Muscle layer of colon (tissue), 2 donors: ENCODE measurements around the gene CLIC4.
"Not testable (repeated sequence)": the region's sequence is repeated elsewhere in the genome, so short reads cannot be mapped to it uniquely, and the experiment has no call there.

Source experiments
- H3K27ac ChIP-seq: one replicate; pipeline ENCODE4 v1.7.0; 2013; ENCODE audit warnings: low read depth, mild to moderate bottlenecking, low read length, moderate library complexity
- H3K27me3 ChIP-seq, 2 donors: one replicate each; pipeline ENCODE4 v1.7.0; 2013; ENCODE audit warnings: low read length in 2 of 2, mild to moderate bottlenecking in 2 of 2; ENCODE audit not compliant: insufficient read depth in 2 of 2, control insufficient read depth in 1 of 2
- H3K36me3 ChIP-seq: one replicate; pipeline ENCODE4 v1.7.0; 2013; ENCODE audit warnings: mild to moderate bottlenecking, low read length; ENCODE audit not compliant: insufficient read depth
- H3K4me1 ChIP-seq: one replicate; pipeline ENCODE4 v1.7.0; 2013; ENCODE audit warnings: mild to moderate bottlenecking, low read length; ENCODE audit not compliant: insufficient read depth
- H3K4me3 ChIP-seq, 2 donors: one replicate each; pipeline ENCODE4 v1.7.0; 2013; ENCODE audit warnings: low read length in 2 of 2, low read depth in 1 of 2, mild to moderate bottlenecking in 1 of 2, moderate library complexity in 1 of 2
- H3K9ac ChIP-seq: one replicate; pipeline ENCODE4 v1.7.0; 2013; ENCODE audit warnings: low read length
- H3K9me3 ChIP-seq: one replicate; pipeline ENCODE4 v1.7.0; 2013; ENCODE audit warnings: mild to moderate bottlenecking, low read length
- donor health status: abdominal sarcoma.
- donor health status: Adenocarcinoma of cecum.

CLIC4 gene

DNA sequence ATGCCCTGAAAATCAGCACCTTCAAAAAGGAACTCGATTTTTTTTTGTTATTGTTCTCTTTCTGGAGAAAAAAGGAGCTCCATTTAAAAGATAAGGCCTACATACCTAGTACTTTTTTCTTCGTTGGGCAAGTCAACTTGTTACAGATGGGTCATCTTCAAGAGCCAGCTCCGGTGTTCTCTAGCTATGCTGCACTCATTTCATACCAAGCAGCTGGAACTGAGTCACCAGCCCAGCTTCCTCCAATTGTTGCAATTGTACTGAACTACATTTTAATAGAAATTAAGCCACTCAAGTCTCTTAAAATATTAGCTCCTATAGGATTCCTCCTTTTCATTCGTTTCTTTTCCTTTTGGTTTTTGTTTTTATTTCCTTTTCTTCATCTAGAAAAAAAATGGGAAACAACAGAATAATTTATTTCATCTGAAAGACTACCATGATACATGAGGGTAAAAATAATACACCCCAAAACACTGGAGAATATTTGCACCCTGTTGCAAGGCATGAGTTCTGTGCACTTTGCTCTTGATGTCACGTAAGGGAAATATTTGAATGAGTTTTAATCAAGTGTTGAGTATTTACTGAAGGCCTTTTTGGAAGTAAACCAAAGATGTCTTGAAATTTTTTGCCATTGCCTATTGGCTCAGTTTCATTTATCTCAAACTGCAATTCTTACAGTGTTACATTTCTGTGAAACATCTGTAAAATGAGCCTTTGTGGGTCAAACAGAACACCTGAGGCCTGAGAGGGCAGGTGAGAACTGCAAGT is 60.5 kb downstream of the CLIC4 start:
- peaks cover 8% of the 10 kb centered on the region for H3K4me1 ChIP-seq

DNA sequence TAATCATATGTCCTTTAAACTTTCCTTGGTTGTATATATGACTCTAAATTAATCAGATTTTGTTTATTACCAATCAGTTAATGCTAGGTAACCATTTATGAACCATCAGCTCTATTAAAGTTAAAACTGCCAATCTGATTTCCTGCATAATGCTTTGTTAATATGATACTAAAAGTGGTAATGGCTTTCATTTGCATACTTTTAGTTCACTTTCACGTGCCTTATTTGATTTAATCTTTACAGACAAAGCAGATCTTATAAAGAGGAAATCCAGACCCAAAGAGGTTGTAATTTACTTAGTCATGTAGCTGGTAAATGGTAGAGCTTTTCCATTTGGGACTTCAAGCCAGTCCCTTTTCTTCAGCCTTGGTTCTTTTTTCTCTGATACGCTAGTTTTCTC is 61.3 kb downstream of the CLIC4 start:
- no peak overlapping the region for H3K4me3 ChIP-seq
- peaks cover 4% of the 10 kb centered on the region for H3K4me1 ChIP-seq
- H3K27ac ChIP-seq = no peak overlapping the region
- H3K36me3 ChIP-seq = no peaks in the 10 kb centered on the region
- no peaks in the 10 kb centered on the region for H3K9me3 ChIP-seq
- H3K9ac ChIP-seq = no peak overlapping the region
- no peaks in the 10 kb centered on the region for H3K27me3 ChIP-seq

More for the DNA sequence above, 60.5 kb downstream of the CLIC4 start:
- no peak overlapping the region for H3K9ac ChIP-seq
- H3K9me3 ChIP-seq = no peaks in the 10 kb centered on the region
- no peaks in the 10 kb centered on the region for H3K27me3 ChIP-seq
- H3K36me3 ChIP-seq = no peaks in the 10 kb centered on the region
- no peak overlapping the region for H3K27ac ChIP-seq
- H3K4me3 ChIP-seq = no peak overlapping the region

DNA sequence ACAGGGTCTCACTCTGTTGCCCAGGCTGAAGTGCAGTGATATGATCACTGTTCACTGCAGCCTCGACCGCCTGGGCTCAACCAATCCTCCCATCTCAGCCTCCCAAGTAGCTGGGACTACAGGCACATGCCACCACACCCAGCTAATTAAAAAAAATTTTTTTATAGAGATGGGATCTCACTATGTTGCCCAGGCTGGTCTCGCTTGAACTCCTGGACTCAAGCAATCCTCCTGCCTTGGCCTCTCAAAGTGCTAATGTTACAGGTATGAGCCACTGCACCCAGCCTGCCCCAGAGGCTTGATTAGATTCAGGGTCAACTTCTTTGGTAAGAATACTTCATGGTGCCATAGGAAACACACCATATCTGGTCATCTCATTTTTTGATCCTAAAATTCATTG is 66.2 kb downstream of the CLIC4 start:
- H3K27ac ChIP-seq, H3K9me3 ChIP-seq, H3K4me1 ChIP-seq, H3K4me3 ChIP-seq, H3K27me3 ChIP-seq, H3K36me3 ChIP-seq, H3K9ac ChIP-seq: not testable (repeated sequence)

DNA sequence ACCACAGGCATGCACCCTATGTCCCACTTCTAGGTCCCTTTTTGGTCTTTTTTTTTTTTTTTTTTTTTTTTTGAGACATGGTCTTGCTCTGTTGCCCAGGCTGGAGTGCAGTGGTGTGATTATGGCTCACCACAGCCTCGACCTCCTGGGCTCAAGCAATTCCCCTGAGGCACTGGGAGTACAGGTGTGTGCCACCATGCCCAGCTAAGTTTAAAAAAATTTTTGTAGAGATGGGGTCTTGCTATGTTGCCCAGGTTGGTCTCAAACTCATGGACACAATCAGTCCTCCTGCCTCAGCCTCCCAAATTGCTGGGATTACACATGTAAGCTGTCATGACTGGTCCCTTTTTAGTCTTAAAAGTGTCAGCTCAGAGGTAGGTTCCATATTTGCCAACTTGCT is 75.0 kb downstream of the CLIC4 start:
- not testable (repeated sequence) for H3K36me3 ChIP-seq, H3K9me3 ChIP-seq, H3K4me3 ChIP-seq, H3K9ac ChIP-seq, H3K27ac ChIP-seq, H3K4me1 ChIP-seq, H3K27me3 ChIP-seq

DNA sequence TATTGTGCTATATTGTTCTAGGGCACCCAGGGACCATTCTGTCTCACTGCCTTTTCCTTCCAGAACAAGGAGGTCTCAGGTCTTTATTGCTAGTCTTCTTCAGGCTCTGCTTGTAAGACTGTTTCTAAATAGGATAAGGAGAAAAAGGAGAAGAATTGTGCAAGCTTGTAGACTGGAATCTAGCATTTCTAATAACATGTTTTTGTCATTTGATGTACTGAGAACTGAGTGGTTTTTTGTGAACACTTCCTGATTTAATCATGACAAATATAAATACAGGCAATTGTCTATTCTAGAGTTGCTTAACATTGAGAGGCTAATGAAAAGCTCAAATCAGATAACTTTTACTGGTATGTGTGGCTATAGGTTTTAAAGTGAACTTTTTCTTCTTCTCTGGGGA is 77.6 kb downstream of the CLIC4 start:
- H3K36me3 ChIP-seq = no peaks in the 10 kb centered on the region
- no peak overlapping the region for H3K9ac ChIP-seq
- H3K4me3 ChIP-seq = no peak overlapping the region
- no peaks in the 10 kb centered on the region for H3K27me3 ChIP-seq
- H3K27ac ChIP-seq = no peak overlapping the region
- H3K4me1 ChIP-seq = peaks cover 24% of the 10 kb centered on the region
- no peaks in the 10 kb centered on the region for H3K9me3 ChIP-seq

DNA sequence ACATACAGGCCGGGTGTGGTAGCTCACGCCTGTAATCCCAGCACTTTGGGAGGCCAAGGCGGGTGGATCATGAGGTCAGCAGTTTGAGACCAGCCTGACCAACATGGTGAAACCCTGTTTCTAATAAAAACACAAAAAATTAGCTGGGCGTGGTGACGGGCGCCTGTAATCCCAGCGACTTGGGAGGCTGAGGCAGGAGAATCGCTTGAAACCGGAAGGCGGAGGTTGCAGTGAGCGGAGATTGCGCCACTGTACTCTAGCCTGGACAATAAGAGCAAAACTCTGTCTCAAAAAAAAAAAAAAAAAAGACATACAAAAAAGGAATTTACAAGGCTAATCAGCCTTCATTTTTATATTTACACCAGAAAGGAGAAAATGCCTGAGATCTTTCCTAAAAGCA is 78.2 kb downstream of the CLIC4 start:
- not testable (repeated sequence) for H3K27ac ChIP-seq, H3K9ac ChIP-seq, H3K4me3 ChIP-seq, H3K36me3 ChIP-seq, H3K27me3 ChIP-seq, H3K9me3 ChIP-seq
- peaks cover 28% of the 10 kb centered on the region for H3K4me1 ChIP-seq

DNA sequence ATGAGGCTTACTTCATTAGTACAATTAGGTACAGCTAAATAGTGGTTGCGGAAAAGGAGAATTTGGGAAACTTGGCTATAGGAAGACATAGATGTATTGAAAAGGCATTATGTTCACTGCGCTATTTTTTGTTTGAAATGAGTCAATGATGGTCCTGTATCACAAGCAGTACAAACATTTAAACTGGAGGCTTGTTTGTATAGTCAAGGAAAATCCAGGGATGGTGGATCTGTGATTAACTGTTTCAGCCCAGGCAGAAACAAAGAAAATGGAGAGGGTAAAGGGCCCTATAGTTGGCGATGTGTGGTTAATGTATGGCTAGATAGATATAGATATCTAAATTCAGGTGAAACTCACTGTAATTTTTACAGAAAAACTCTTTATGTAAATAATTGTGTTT is 79.9 kb downstream of the CLIC4 start:
- no peaks in the 10 kb centered on the region for H3K9me3 ChIP-seq
- no peak overlapping the region for H3K4me3 ChIP-seq
- H3K36me3 ChIP-seq = no peaks in the 10 kb centered on the region
- no peaks in the 10 kb centered on the region for H3K27me3 ChIP-seq
- H3K4me1 ChIP-seq = peaks cover 41% of the 10 kb centered on the region
- no peak overlapping the region for H3K9ac ChIP-seq
- H3K27ac ChIP-seq = no peak overlapping the region

DNA sequence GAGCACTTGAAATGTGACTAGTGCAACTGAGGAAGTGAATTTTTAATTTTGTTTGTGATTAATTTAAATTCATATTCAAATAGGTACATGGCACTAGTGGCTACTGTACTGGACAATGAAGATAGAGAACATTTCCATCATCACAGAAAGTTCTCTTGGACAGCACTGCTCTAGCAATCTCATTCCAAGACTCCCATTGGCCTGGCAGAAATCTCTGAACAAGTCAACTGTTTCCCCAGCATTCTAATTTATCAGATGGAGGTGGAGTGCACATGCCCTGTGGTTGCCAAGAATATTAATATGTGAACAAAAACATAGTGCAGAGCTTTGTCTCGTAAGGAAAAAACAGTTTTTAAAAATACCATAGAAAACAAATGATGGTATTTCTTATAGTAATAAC is 81.3 kb downstream of the CLIC4 start:
- Histone ChIP-seq H3K27me3 (no peaks in the 10 kb centered on the region), H3K9ac (no peak overlapping the region), H3K4me3 (no peak overlapping the region), H3K36me3 (no peaks in the 10 kb centered on the region), H3K9me3 (no peaks in the 10 kb centered on the region), H3K4me1 (peaks cover 48% of the 10 kb centered on the region), H3K27ac (no peak overlapping the region)

DNA sequence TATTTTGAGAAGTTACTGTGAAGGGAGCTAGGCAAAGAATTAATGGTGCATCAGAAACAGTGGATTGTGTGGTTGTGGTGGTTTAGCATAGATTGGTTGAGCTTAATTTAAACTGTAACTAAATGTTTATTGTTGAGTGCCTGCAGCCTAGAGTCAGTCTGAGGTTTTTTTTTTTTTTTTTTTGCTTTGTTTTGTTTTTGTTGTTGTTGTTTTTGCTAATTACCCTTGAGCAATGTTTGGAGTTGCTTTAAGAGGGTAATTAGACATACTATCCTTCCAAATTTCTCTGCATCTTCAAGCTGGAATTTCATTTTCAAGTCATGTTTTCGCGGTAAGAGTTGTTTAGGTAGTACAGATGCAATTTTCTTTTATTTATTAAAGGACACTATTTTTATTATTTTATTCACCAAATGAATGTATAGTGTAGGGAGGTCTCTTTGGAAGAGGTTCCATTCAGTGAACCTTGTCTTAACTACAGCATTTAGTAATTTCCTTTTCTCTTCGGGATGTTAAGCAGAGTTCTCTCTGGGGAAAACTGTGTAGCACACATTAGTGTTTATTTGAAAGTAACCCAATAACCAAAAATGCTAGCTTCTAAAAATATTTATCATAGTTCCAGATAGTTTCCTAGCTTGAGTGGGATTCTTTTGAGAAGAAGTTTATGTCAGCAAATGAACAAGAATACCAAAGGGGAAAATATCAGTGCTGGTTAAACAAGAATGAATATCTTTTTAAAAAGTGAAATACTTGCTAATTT is 82.3 kb downstream of the CLIC4 start:
- Histone ChIP-seq H3K27me3 (no peaks in the 10 kb centered on the region), H3K4me1 (peaks cover 47% of the 10 kb centered on the region), H3K9me3 (no peaks in the 10 kb centered on the region), H3K36me3 (no peaks in the 10 kb centered on the region), H3K4me3 (no peak overlapping the region), H3K27ac (no peak overlapping the region), H3K9ac (no peak overlapping the region)

DNA sequence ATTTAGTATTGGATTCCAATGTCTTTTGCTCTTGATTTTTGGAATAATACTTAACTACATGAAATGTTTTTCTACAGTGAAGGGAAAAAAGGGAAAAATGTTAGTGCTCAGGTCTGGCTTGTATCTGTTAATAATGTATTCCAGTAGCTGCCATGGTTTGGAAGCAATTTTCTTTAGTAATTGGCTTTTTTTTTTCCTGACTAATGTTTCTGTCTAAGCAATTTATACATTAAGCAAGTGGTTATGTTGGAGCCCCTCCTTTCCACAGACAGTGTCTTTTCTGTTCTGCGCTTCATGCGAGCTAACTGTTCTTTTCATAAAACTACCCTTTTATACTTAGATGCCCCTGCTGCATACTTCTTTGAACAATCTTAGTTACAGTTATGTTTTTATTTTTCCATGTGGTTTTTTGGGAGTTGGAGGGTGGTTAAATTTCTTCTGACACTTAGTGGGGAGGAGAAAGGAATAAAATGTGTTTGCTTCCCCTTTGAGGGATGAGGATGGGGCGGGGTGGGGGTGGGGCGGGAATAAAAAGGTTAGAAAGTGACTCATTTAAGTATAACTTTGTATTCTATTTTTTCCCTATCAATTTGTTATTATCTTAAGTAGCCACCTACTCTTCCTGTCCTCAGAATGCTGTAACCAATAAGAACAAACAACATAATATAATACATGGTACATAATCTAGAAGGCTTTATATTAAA is 83.1 kb downstream of the CLIC4 start:
- Histone ChIP-seq H3K4me1 (peaks cover 42% of the 10 kb centered on the region), H3K27ac (peak overlapping the region; percentile 34), H3K36me3 (no peaks in the 10 kb centered on the region), H3K4me3 (no peak overlapping the region), H3K27me3 (no peaks in the 10 kb centered on the region), H3K9ac (no peak overlapping the region), H3K9me3 (no peaks in the 10 kb centered on the region)

DNA sequence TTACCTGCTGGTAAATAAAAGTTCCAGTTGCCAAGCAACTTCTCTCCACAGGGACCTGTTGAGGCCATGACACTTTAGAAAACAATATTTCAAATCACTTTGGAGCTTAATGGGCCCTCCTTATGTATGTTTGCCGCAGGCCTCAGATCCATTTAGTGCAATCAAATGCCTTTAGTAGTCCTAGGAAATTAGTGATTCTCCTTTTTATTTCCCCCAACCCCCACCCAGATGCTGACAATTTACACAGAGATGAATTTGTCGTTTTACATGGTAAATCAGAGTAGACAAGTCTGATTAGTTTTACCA is 83.6 kb downstream of the CLIC4 start:
- Histone ChIP-seq H3K27ac (peak overlapping the region; percentile 34), H3K36me3 (no peaks in the 10 kb centered on the region), H3K9ac (no peak overlapping the region), H3K27me3 (no peaks in the 10 kb centered on the region), H3K9me3 (no peaks in the 10 kb centered on the region), H3K4me1 (peaks cover 42% of the 10 kb centered on the region), H3K4me3 (no peak overlapping the region)
